Fibroblast of the aortic adventitia (primary cell): ENCODE data around the gene LTBP1. TPM values are rescaled to one million over a fixed set of nuclear protein-coding genes. Genes with fewer than 3 reads are reported as not detected.
A peak's percentile ranks its signal among the peaks of the same experiment; 100 is the strongest.

ENCODE experiments used
- DNase-seq: peaks from one replicate; pipeline ENCODE4 v3.0.0-alpha.2; 2010; ENCODE audit warnings: low read depth
- H3K4me3 ChIP-seq: 2 replicates; pipeline ENCODE4 v1.5.1; 2011; ENCODE audit warnings: low read depth, mild to moderate bottlenecking, control low read depth, low read length, moderate library complexity
- total RNA-seq: library from RNA; depleted of rRNA; stranded (reverse); fragments of >200 nt; gene quantifications from 2 replicates; pipeline ENCODE4 v1.2.3, GENCODE V29; 2012; ENCODE audit warnings: low replicate concordance
- TF ChIP-seq, protein P1 (sequence below): IDR thresholded peaks from 2 replicates; pipeline ENCODE4 v1.5.1; 2011; ENCODE audit warnings: mild to moderate bottlenecking, low read length, control low read depth, inconsistent platforms; ENCODE audit not compliant: insufficient read depth

Gene LTBP1
- total RNA-seq, 1 donor: 947 TPM

DNA sequence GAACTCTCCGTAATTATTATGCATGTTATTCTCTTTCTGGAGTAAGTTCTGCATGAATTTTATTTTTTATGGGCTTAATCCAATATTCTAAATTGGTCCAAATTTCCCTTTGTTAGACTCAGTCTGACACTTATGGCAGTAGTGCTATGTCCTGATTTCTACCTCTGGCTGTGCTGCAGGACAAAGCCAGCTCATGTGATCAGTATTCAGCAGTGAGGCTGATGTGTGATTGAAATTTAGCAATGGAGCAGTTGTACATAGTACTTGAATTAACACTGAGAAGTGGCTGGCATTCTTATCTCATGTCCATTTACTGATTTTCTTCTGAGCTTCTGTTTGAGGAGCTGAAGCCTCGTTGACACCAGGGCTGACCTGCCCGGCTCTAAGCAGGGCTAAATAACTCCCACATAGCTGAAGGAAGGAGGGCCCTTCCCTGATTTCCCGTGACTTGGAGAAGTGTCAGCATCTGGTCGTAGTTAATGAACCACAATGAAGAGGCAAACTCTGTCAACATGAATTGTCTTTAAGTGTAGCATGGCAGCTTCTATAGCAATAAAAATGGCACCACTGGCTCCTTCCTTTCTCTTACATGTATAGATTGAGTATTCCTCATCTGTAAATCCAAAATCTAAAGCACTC, 370.7 kb downstream of the LTBP1 start:
- TF ChIP-seq, protein P1, sequence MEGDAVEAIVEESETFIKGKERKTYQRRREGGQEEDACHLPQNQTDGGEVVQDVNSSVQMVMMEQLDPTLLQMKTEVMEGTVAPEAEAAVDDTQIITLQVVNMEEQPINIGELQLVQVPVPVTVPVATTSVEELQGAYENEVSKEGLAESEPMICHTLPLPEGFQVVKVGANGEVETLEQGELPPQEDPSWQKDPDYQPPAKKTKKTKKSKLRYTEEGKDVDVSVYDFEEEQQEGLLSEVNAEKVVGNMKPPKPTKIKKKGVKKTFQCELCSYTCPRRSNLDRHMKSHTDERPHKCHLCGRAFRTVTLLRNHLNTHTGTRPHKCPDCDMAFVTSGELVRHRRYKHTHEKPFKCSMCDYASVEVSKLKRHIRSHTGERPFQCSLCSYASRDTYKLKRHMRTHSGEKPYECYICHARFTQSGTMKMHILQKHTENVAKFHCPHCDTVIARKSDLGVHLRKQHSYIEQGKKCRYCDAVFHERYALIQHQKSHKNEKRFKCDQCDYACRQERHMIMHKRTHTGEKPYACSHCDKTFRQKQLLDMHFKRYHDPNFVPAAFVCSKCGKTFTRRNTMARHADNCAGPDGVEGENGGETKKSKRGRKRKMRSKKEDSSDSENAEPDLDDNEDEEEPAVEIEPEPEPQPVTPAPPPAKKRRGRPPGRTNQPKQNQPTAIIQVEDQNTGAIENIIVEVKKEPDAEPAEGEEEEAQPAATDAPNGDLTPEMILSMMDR: no peak
- H3K4me3 ChIP-seq: no peak overlapping the region
- peak; percentile 21 for DNase-seq

DNA sequence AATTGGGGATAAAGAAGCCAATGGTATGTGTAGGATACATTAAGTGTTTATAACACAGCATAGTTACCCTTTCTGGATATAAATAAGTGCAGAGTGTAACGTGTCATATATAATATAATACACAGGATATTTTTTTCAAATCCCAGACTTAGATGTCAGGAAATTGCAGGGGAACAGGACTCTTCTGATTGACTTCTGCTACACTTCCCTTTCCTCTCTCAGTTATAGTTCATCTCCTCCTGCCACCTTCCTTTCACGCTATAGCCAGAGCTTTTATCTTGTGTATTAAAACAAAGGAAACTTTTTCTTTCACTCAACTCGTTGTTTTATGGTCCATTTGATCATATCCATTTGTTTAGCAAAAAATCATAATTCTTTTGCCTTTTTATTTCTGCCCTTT, 371.7 kb downstream of the LTBP1 start:
- no peak for DNase-seq
- H3K4me3 ChIP-seq: no peak overlapping the region
- TF ChIP-seq, protein P1: no peak

GRCh38 chr2:33320573-33320972, 373.8 kb downstream of the LTBP1 start:
- no peak overlapping the region for H3K4me3 ChIP-seq
- TF ChIP-seq, protein P1: no peak
- DNase-seq: no peak

DNA sequence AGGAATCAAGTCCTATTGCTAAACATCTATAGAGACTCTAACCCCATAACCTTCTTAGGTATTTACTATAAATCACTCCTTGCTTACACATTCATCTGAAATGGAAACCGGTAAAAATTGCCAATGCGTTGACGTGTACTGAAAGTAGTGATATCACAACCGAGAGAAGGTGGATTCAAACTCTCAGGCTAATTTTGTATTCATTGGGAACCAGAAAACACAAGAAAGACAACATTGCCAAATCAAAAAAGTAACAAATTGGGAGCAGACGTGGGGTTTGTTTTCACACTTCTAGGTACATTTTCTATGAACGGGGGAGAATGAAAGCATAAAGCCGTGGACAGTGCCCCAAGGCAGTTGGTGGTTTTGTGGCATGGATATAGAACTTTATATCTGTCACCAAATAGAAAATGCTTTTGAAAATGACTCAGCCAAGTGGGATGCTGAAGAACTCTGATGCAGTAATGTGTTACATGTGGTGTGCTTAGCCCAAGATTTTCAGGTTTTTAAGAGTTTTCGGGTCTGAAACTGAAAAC, 374.6 kb downstream of the LTBP1 start:
- peak overlapping the region; percentile 6 for H3K4me3 ChIP-seq
- TF ChIP-seq, protein P1: no peak
- DNase-seq: peak; percentile 75

GRCh38 chr2:33321876-33322483, 375.2 kb downstream of the LTBP1 start:
- DNase-seq: peak; percentile 83
- H3K4me3 ChIP-seq: peak overlapping the region; percentile 6
- TF ChIP-seq, protein P1: no peak

- DNase-seq: no peak
- TF ChIP-seq, protein P1: no peak
- H3K4me3 ChIP-seq: no peak overlapping the region
Measured at GRCh38 chr2:33322612-33323011, 375.9 kb downstream of the LTBP1 start.

GRCh38 chr2:33323957-33324356, 377.2 kb downstream of the LTBP1 start:
- TF ChIP-seq, protein P1: no peak
- DNase-seq: peak; percentile 24
- no peak overlapping the region for H3K4me3 ChIP-seq
